GM23338 (cell line): ENCODE results near the gene TNNC1. TPM values are rescaled to one million over a fixed set of nuclear protein-coding genes. Genes with fewer than 3 reads are reported as not detected.

Source experiments
- ATAC-seq: fragments of 200-7000 bp; cut with Tn5 transposase; 3 replicates; pipeline ENCODE4 v1.9.1; 2020
- DNase-seq: peaks from one replicate; pipeline ENCODE4 v3.0.0-alpha.2; 2015; ENCODE audit warnings: low spot score
- H2AFZ ChIP-seq: fragments of 200-600 bp; sonication (generic); 2 replicates; pipeline ENCODE4 v1.8.0; 2016; ENCODE audit warnings: antibody characterized with exemption, mild to moderate bottlenecking, moderate library complexity
- H3F3A ChIP-seq: fragments of 200-600 bp; sonication (generic); replicated peaks from 2 replicates; pipeline ENCODE4 v1.8.0; 2017; ENCODE audit warnings: antibody characterized with exemption, mixed run types, low read depth
- H3K27ac ChIP-seq: fragments of 200-600 bp; sonication (generic); 2 replicates; pipeline ENCODE4 v1.6.1; 2016; ENCODE audit warnings: low read depth
- H3K27me3 ChIP-seq: fragments of 200-600 bp; sonication (generic); 2 replicates; pipeline ENCODE4 v1.8.0; 2016; ENCODE audit warnings: mild to moderate bottlenecking, mixed run types, moderate library complexity; ENCODE audit not compliant: insufficient read depth
- H3K36me3 ChIP-seq: fragments of 200-600 bp; sonication (generic); 2 replicates; pipeline ENCODE4 v1.8.0; 2016; ENCODE audit warnings: mild to moderate bottlenecking; ENCODE audit not compliant: insufficient read depth
- H3K4me1 ChIP-seq: fragments of 200-600 bp; sonication (generic); 2 replicates; pipeline ENCODE4 v1.8.0; 2016; ENCODE audit warnings: mild to moderate bottlenecking, moderate library complexity; ENCODE audit not compliant: insufficient read depth
- H3K4me2 ChIP-seq: fragments of 200-600 bp; sonication (generic); 2 replicates; pipeline ENCODE4 v1.7.1; 2017; ENCODE audit warnings: mixed run types
- H3K4me3 ChIP-seq: fragments of 200-600 bp; sonication (generic); 2 replicates; pipeline ENCODE4 v1.6.1; 2016; ENCODE audit warnings: mixed run types
- H3K79me2 ChIP-seq: fragments of 200-600 bp; sonication (generic); replicated peaks from 2 replicates; pipeline ENCODE4 v1.8.0; 2017; ENCODE audit warnings: mild to moderate bottlenecking; ENCODE audit not compliant: insufficient read depth
- H3K9me2 ChIP-seq: fragments of 200-600 bp; sonication (generic); 2 replicates; pipeline ENCODE4 v1.8.0; 2017; ENCODE audit not compliant: insufficient read depth
- H4K20me1 ChIP-seq: fragments of 200-600 bp; sonication (generic); replicated peaks from 2 replicates; pipeline ENCODE4 v1.8.0; 2017; ENCODE audit warnings: mild to moderate bottlenecking; ENCODE audit not compliant: insufficient read depth
- H3K27ac Mint-ChIP-seq: 2 replicates; pipeline ENCODE4 v1.8.0; 2020; ENCODE audit warnings: inconsistent platforms, mild to moderate bottlenecking, moderate library complexity, mixed read lengths
- H3K27me3 Mint-ChIP-seq: 3 replicates; pipeline ENCODE4 v1.8.0; 2022; ENCODE audit warnings: low read depth, mild to moderate bottlenecking, moderate library complexity, mixed read lengths, inconsistent platforms; ENCODE audit not compliant: insufficient read depth, poor library complexity
- H3K36me3 Mint-ChIP-seq: 3 replicates; pipeline ENCODE4 v1.8.0; 2021; ENCODE audit warnings: low read depth, mild to moderate bottlenecking, inconsistent platforms, moderate library complexity, mixed read lengths
- H3K4me1 Mint-ChIP-seq: 3 replicates; pipeline ENCODE4 v1.8.0; 2020; ENCODE audit warnings: mild to moderate bottlenecking, inconsistent platforms, mixed read lengths
- H3K4me3 Mint-ChIP-seq: 3 replicates; pipeline ENCODE4 v1.8.0; 2021; ENCODE audit warnings: moderate library complexity, mild to moderate bottlenecking, inconsistent platforms, mixed read lengths
- H3K9me3 Mint-ChIP-seq: 3 replicates; pipeline ENCODE4 v1.8.0; 2020; ENCODE audit warnings: moderate library complexity, mild to moderate bottlenecking, inconsistent platforms, mixed read lengths
- CREB1 ChIP-seq: fragments of 250-450 bp; sonication (Bioruptor Pico); IDR thresholded peaks from 2 replicates; pipeline ENCODE4 v1.5.0; 2020; ENCODE audit warnings: low read depth, mild to moderate bottlenecking, moderate library complexity
- EZH2 ChIP-seq: fragments of 200-600 bp; sonication (generic); IDR thresholded peaks from one replicate; pipeline ENCODE4 v1.8.0; 2017; ENCODE audit warnings: antibody characterized with exemption, mild to moderate bottlenecking, low read depth; ENCODE audit not compliant: unreplicated experiment
- JUNB ChIP-seq: IDR thresholded peaks from one replicate; pipeline ENCODE4 v1.6.1; 2016; ENCODE audit warnings: antibody characterized with exemption; ENCODE audit not compliant: unreplicated experiment
- NANOG ChIP-seq: IDR thresholded peaks from 2 replicates; pipeline ENCODE4 v1.6.1; 2016; ENCODE audit warnings: antibody characterized with exemption, borderline replicate concordance
- POLR2AphosphoS5 ChIP-seq: IDR thresholded peaks from 2 replicates; pipeline ENCODE4 v1.6.1; 2016; ENCODE audit warnings: antibody characterized with exemption, low read depth
- STAT1 ChIP-seq: IDR thresholded peaks from one replicate; pipeline ENCODE4 v1.6.1; 2016; ENCODE audit warnings: antibody characterized with exemption; ENCODE audit not compliant: unreplicated experiment
- ZNF114 ChIP-seq: fragments of 250-450 bp; sonication (Bioruptor Pico); IDR thresholded peaks from 2 replicates; pipeline ENCODE4 v1.5.0; 2020; ENCODE audit warnings: mild to moderate bottlenecking, moderate library complexity
- ZNF462 ChIP-seq: fragments of 250-450 bp; sonication (Bioruptor Pico); IDR thresholded peaks from 2 replicates; pipeline ENCODE4 v1.5.0; 2020; ENCODE audit warnings: mild to moderate bottlenecking, moderate library complexity
- polyA plus RNA-seq: library from polyadenylated mRNA; unstranded; fragments of >200 nt; fragmentation: Nextera tagmentation; extraction: Ambion mirVana; gene quantifications from 2 replicates; pipeline ENCODE4 v1.2.1, GENCODE V29; 2016
- total RNA-seq: library from RNA; depleted of rRNA; stranded (reverse); fragments of >200 nt; shearing (Covaris generic); gene quantifications from 2 replicates; pipeline ENCODE4 v1.2.3, GENCODE V29; 2014
- TF ChIP-seq, protein P1 (sequence below), 2 experiments: fragments of 200-600 bp in 1 of 2; sonication (generic) in 1 of 2; conservative IDR thresholded peaks; 2 replicates each; pipeline versions ENCODE4 v1.5.1 to v1.6.1; 2016 to 2017; ENCODE audit warnings: antibody characterized with exemption in 2 of 2, low read depth in 2 of 2, mild to moderate bottlenecking in 2 of 2, moderate library complexity in 1 of 2
- TF ChIP-seq, protein P2 (sequence below): IDR thresholded peaks from 2 replicates; pipeline ENCODE4 v1.6.1; 2016; ENCODE audit warnings: antibody characterized with exemption
- TF ChIP-seq, protein P3 (sequence below): IDR thresholded peaks from one replicate; pipeline ENCODE4 v1.6.1; 2018; ENCODE audit warnings: antibody characterized with exemption; ENCODE audit not compliant: unreplicated experiment

The TNNC1 gene
- total and polyA plus RNA-seq, 2 experiments from 2014 or later = 6.5 to 6.9 TPM

DNA sequence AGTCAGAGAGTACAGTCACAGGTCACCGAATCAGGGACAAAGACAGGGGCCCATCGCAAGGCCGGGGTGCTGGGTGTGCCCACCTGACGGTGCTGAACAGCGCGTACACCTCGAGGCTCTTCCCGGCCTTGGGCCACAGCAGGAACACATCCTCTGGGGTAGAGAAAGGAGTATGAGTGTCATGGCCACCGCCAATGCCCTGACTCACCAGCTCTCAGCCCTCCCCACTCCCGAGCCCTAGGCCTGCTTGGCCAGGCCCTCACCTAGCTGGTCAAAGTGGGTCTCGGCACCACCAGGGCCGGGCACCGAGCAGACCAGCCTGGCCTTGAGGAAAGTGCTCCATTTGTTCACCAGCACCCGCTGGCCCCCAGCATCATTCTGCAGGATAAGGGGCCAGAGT, 13.2 kb downstream of the TNNC1 start (continued):
- TF ChIP-seq, protein P1, sequence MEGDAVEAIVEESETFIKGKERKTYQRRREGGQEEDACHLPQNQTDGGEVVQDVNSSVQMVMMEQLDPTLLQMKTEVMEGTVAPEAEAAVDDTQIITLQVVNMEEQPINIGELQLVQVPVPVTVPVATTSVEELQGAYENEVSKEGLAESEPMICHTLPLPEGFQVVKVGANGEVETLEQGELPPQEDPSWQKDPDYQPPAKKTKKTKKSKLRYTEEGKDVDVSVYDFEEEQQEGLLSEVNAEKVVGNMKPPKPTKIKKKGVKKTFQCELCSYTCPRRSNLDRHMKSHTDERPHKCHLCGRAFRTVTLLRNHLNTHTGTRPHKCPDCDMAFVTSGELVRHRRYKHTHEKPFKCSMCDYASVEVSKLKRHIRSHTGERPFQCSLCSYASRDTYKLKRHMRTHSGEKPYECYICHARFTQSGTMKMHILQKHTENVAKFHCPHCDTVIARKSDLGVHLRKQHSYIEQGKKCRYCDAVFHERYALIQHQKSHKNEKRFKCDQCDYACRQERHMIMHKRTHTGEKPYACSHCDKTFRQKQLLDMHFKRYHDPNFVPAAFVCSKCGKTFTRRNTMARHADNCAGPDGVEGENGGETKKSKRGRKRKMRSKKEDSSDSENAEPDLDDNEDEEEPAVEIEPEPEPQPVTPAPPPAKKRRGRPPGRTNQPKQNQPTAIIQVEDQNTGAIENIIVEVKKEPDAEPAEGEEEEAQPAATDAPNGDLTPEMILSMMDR (conservative IDR thresholded peaks at IDR 0.05; ENCODE audit: low read depth in 2 of 2) = no peak
- no peak for TF ChIP-seq POLR2AphosphoS5

DNA sequence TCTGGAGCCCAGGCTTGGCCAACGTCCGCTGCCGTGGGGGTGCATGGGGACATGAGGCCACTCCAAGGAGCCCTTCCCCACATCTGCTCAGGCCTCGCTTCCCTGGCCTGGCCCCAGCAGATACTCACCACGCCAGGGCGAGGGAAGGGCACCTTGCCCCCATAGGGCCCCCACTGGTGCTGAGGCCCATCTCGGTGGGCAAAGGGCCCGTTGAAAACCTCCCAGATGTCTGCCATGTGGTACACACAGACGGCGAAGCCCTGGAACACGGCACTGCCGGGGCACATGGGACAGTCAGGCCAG, 13.6 kb downstream of the TNNC1 start:
- H3K4me3 Mint-ChIP-seq = no peak overlapping the region
- H3K27ac ChIP-seq = no peak overlapping the region
- no peak for ATAC-seq
- no peak overlapping the region for H3K4me3 ChIP-seq
- H4K20me1 ChIP-seq = no peaks in the 10 kb centered on the region
- no peaks in the 10 kb centered on the region for H3K36me3 ChIP-seq
- no peaks in the 10 kb centered on the region for H3K4me1 ChIP-seq
- H3K9me2 ChIP-seq = peaks cover 2% of the 10 kb centered on the region; the same call in 1 of the 2 replicates
- H3K27ac Mint-ChIP-seq = no peak overlapping the region
- peaks cover 8% of the 10 kb centered on the region; the same call in 2 of the 3 replicates for H3K4me1 Mint-ChIP-seq
- no peaks in the 10 kb centered on the region for H3K27me3 ChIP-seq
- H2AFZ ChIP-seq = no peak overlapping the region
- H3F3A ChIP-seq = no peaks in the 10 kb centered on the region
- no peak overlapping the region for H3K4me2 ChIP-seq
- DNase-seq = no peak
- peaks cover 12% of the 10 kb centered on the region for H3K27me3 Mint-ChIP-seq
- no peaks in the 10 kb centered on the region; the same call in 2 of the 3 replicates for H3K36me3 Mint-ChIP-seq
- H3K9me3 Mint-ChIP-seq = no peaks in the 10 kb centered on the region
- no peaks in the 10 kb centered on the region for H3K79me2 ChIP-seq
- TF ChIP-seq, protein P2, sequence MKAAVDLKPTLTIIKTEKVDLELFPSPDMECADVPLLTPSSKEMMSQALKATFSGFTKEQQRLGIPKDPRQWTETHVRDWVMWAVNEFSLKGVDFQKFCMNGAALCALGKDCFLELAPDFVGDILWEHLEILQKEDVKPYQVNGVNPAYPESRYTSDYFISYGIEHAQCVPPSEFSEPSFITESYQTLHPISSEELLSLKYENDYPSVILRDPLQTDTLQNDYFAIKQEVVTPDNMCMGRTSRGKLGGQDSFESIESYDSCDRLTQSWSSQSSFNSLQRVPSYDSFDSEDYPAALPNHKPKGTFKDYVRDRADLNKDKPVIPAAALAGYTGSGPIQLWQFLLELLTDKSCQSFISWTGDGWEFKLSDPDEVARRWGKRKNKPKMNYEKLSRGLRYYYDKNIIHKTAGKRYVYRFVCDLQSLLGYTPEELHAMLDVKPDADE = no peak
- TF ChIP-seq ZNF114 (CRISPR knock-in tag) (no peak), ZNF462 (no peak), JUNB (no peak), EZH2 (no peak), NANOG (no peak), POLR2AphosphoS5 (no peak), CREB1 (no peak), STAT1 (no peak)
- TF ChIP-seq, protein P3, sequence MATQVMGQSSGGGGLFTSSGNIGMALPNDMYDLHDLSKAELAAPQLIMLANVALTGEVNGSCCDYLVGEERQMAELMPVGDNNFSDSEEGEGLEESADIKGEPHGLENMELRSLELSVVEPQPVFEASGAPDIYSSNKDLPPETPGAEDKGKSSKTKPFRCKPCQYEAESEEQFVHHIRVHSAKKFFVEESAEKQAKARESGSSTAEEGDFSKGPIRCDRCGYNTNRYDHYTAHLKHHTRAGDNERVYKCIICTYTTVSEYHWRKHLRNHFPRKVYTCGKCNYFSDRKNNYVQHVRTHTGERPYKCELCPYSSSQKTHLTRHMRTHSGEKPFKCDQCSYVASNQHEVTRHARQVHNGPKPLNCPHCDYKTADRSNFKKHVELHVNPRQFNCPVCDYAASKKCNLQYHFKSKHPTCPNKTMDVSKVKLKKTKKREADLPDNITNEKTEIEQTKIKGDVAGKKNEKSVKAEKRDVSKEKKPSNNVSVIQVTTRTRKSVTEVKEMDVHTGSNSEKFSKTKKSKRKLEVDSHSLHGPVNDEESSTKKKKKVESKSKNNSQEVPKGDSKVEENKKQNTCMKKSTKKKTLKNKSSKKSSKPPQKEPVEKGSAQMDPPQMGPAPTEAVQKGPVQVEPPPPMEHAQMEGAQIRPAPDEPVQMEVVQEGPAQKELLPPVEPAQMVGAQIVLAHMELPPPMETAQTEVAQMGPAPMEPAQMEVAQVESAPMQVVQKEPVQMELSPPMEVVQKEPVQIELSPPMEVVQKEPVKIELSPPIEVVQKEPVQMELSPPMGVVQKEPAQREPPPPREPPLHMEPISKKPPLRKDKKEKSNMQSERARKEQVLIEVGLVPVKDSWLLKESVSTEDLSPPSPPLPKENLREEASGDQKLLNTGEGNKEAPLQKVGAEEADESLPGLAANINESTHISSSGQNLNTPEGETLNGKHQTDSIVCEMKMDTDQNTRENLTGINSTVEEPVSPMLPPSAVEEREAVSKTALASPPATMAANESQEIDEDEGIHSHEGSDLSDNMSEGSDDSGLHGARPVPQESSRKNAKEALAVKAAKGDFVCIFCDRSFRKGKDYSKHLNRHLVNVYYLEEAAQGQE = no peak
- TF ChIP-seq, protein P1 (conservative IDR thresholded peaks at IDR 0.05; ENCODE audit: low read depth in 2 of 2) = no peak
